ENCODE data around the gene SMPD4.
A peak's percentile ranks its signal among the peaks of the same experiment; 100 is the strongest.
"Not testable (repeated sequence)": the region's sequence is repeated elsewhere in the genome, so short reads cannot be mapped to it uniquely, and the experiment has no call there.

The SMPD4 gene

GRCh38 chr2:130155956-130156623 is 25.3 kb downstream of the SMPD4 start:
- peak; percentile 25 for DNase-seq

GRCh38 chr2:130154773-130155765 is 26.3 kb downstream of the SMPD4 start:
- DNase-seq = no peak

GRCh38 chr2:130154423-130154770 is 27.0 kb downstream of the SMPD4 start:
- DNase-seq = not testable (repeated sequence)

- not testable (repeated sequence) for DNase-seq
Observed at GRCh38 chr2:130153721-130154422, 27.5 kb downstream of the SMPD4 start.

- no peak for DNase-seq
Observed at GRCh38 chr2:130152816-130153595, 28.4 kb downstream of the SMPD4 start.

- DNase-seq = not testable (repeated sequence)
Observed at GRCh38 chr2:130152136-130152815, 29.1 kb downstream of the SMPD4 start.

- DNase-seq = not testable (repeated sequence)
Observed at GRCh38 chr2:130151145-130151512, 30.3 kb downstream of the SMPD4 start.

GRCh38 chr2:130150181-130151144 is 30.9 kb downstream of the SMPD4 start:
- DNase-seq = no peak

GRCh38 chr2:130148515-130148914 is 32.9 kb downstream of the SMPD4 start:
- not testable (repeated sequence) for DNase-seq

- peak; percentile 75 for DNase-seq
Observed at GRCh38 chr2:130145006-130145414, 36.4 kb downstream of the SMPD4 start, which contains the start of gene CCDC74B. CCDC74B (minus strand) TSS chr2:130145112; CDS start chr2:130144996, 116 bp downstream.

- peak; percentile 13 for DNase-seq
Observed at GRCh38 chr2:130143266-130144039, 37.9 kb downstream of the SMPD4 start.

- DNase-seq = not testable (repeated sequence)
Observed at GRCh38 chr2:130142396-130143265, 38.8 kb downstream of the SMPD4 start.

GRCh38 chr2:130141645-130142370 is 39.6 kb downstream of the SMPD4 start:
- not testable (repeated sequence) for DNase-seq

GRCh38 chr2:130141002-130141401 is 40.4 kb downstream of the SMPD4 start:
- DNase-seq = not testable (repeated sequence)

- DNase-seq = not testable (repeated sequence)
Observed at GRCh38 chr2:130140516-130140915, 40.9 kb downstream of the SMPD4 start.

GRCh38 chr2:130139331-130140280 is 41.8 kb downstream of the SMPD4 start:
- DNase-seq = not testable (repeated sequence)

GRCh38 chr2:130138841-130139251 is 42.6 kb downstream of the SMPD4 start:
- not testable (repeated sequence) for DNase-seq

Data from retina (tissue), 1 donor.